ENCODE measurements around the gene FAU. TPM values are rescaled to one million over a fixed set of nuclear protein-coding genes. Genes with fewer than 3 reads are reported as not detected.

FAU gene
- total RNA-seq, 4 donors from 2014 or later: 161 to 5,220 (median 1,903) TPM

- intact Hi-C loops (cut with DNase I; ENCODE audit: low total_unique reads): no loop called here
- no peaks in the 10 kb centered on the region for H3K27me3 ChIP-seq
- H3K9me3 ChIP-seq: no peaks in the 10 kb centered on the region
- H3K27ac ChIP-seq: no peak overlapping the region
- peaks cover 0 to 6% of the 10 kb centered on the region in 2 donors for H3K4me1 ChIP-seq
- H3K36me3 ChIP-seq: no peaks in the 10 kb centered on the region
- no peak for DNase-seq
- H3K4me3 ChIP-seq: no peak overlapping the region
- TF ChIP-seq CTCF (IDR thresholded peaks at IDR 0.05) (no peak), POLR2A (IDR thresholded peaks at IDR 0.05) (no peak)
These were observed 34.7 kb downstream of the FAU start for GRCh38 chr11:65087216-65087615.

DNA sequence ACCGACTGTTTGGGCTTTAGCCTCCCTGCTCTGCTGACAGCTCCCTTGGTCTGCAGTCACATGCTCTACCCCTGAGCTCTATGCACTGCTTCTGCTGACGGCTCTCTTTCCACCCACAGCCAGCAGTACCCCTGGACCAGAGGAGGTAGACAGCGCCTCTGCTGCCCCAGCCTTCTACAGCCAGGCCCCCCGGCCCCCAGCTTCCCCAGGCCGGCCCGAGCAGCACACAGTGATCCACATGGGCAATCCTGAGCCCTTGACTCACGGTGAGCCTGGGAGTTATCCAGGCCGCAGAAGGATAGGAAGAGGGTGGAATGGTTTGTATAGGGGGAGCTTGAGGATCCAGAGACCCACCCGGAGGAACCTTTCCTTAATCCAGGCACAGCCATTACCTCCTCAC, 35.1 kb downstream of the FAU start:
- no peak overlapping the region for H3K27ac ChIP-seq
- TF ChIP-seq CTCF (IDR thresholded peaks at IDR 0.05) (no peak), POLR2A (IDR thresholded peaks at IDR 0.05) (no peak)
- no peak for DNase-seq
- peaks cover 0 to 6% of the 10 kb centered on the region in 2 donors for H3K4me1 ChIP-seq
- H3K9me3 ChIP-seq: no peaks in the 10 kb centered on the region
- no peaks in the 10 kb centered on the region for H3K36me3 ChIP-seq
- no peaks in the 10 kb centered on the region for H3K27me3 ChIP-seq
- intact Hi-C loops (cut with DNase I; ENCODE audit: low total_unique reads): no loop called here
- no peak overlapping the region for H3K4me3 ChIP-seq

DNA sequence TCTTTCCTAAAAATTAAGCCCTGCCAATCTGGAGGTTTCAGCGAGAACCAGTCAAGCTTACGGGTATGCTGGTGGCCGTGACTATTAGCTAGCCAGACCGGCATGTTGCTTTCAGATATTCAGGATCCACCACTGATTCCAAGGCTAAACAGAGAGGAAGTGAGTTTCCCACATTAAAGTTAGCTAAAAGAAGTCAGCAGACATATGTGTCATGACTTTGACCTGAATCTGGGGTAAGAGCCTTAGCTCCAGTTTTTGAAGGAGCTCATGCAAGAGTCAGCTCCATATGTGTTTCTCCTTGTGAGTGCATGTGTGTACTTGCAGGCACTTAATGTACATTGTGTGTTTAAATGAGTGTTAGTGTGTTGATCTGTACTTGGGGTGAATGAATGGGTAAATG, 36.5 kb downstream of the FAU start:
- Histone ChIP-seq H3K9me3 (no peaks in the 10 kb centered on the region), H3K27me3 (no peaks in the 10 kb centered on the region), H3K36me3 (no peaks in the 10 kb centered on the region), H3K27ac (no peak overlapping the region), H3K4me3 (no peak overlapping the region), H3K4me1 (peaks cover 0 to 6% of the 10 kb centered on the region in 2 donors)
- TF ChIP-seq CTCF (IDR thresholded peaks at IDR 0.05) (no peak), POLR2A (IDR thresholded peaks at IDR 0.05) (no peak)
- DNase-seq: no peak
- intact Hi-C loops (cut with DNase I; ENCODE audit: low total_unique reads): no loop called here

DNA sequence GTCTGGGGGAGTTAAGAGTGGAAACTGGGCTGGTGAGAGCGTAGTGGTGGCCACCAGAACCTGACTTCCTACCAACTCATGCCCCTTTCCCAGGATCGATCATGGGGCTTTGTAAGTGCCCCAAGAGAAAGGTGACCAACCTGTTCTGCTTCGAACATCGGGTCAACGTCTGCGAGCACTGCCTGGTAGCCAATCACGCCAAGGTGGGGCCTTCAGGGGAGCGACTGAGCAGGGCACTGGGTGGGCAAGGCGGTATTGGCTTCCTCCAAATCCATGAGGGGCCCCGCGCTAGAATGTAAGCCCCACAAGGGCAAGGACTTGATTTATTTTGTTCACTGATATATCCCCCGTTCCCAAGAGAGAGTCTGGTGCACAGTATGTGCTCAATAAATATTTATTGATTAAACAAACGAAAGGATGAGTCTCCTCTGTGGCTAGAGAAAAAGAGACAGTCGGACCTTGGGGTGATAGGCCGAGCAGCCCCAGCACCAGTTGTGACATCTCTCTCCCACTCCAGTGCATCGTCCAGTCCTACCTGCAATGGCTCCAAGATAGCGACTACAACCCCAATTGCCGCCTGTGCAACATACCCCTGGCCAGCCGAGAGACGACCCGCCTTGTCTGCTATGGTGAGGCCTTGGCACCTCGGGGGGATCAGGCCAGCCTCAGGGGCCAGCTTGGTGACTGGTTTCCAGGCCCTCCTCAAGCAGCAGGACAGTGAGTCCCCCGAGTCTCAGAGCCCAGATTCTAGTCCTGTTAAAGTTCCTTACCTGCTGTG, 37.1 kb downstream of the FAU start:
- H3K27ac ChIP-seq: peak overlapping the region; percentile 82 to 96
- intact Hi-C loops (cut with DNase I; ENCODE audit: low total_unique reads): no loop called here
- H3K27me3 ChIP-seq: no peaks in the 10 kb centered on the region
- TF ChIP-seq POLR2A (IDR thresholded peaks at IDR 0.05) (no peak), CTCF (IDR thresholded peaks at IDR 0.05) (no peak)
- no peaks in the 10 kb centered on the region for H3K36me3 ChIP-seq
- H3K4me1 ChIP-seq: peaks cover 0 to 6% of the 10 kb centered on the region in 2 donors
- H3K4me3 ChIP-seq: peak overlapping the region; percentile 53 to 83
- no peak for DNase-seq
- H3K9me3 ChIP-seq: no peaks in the 10 kb centered on the region

- H3K27me3 ChIP-seq: no peaks in the 10 kb centered on the region
- H3K27ac ChIP-seq: peak within 1 kb of the TSS; percentile 82 to 96
- no peaks in the 10 kb centered on the region for H3K9me3 ChIP-seq
- peak in 1 of 2 donors; percentile 74 for TF ChIP-seq POLR2A (IDR thresholded peaks at IDR 0.05)
- TF ChIP-seq CTCF (IDR thresholded peaks at IDR 0.05): peak in 2 of 4 experiments; percentile 20 to 38
- H3K4me1 ChIP-seq: peaks cover 0 to 6% of the 10 kb centered on the region in 2 donors
- H3K4me3 ChIP-seq: peak within 1 kb of the TSS; percentile 53 to 83
- DNase-seq: peak; percentile 94 to 96
- no peaks in the 10 kb centered on the region for H3K36me3 ChIP-seq
- intact Hi-C loops (cut with DNase I; ENCODE audit: low total_unique reads): no loop called here
These were observed 37.9 kb downstream of the FAU start, which contains the start of the genes CDCA5 and ZFPL1 for GRCh38 chr11:65083834-65084597. TSS of gene CDCA5 (minus strand) at chr11:65084040. CDS start at chr11:65083978, 62 bp downstream. TSS of gene ZFPL1 (plus strand) at chr11:65084222. CDS start at chr11:65084699, 477 bp downstream.

Measured in uterus (tissue), 4 donors.